Astrocyte (in vitro differentiated cells and primary cell): ENCODE data around the gene LENG1. TPM values are rescaled to one million over a fixed set of nuclear protein-coding genes. Genes with fewer than 3 reads are reported as not detected.

Experiments used
- DNase-seq: peaks from one replicate; pipeline ENCODE4 v3.0.0-alpha.2; 2010; ENCODE audit warnings: low read depth
- FAIRE-seq: peaks from 2 replicates; lab custom pipeline; 2011; peaks lifted over from hg19 to GRCh38; lab: Jason Lieb, UNC
- H2AFZ ChIP-seq: 2 replicates; pipeline ENCODE4 v1.6.0; 2012; ENCODE audit warnings: low read depth, low read length, inconsistent platforms
- H3K27ac ChIP-seq: 2 replicates; pipeline ENCODE4 v1.5.1; 2011; ENCODE audit warnings: low read depth, low read length, inconsistent platforms
- H3K27me3 ChIP-seq: 2 replicates; pipeline ENCODE4 v1.6.0; 2011; ENCODE audit warnings: low read length, inconsistent platforms; ENCODE audit not compliant: insufficient read depth
- H3K36me3 ChIP-seq: 2 replicates; pipeline ENCODE4 v1.5.1; 2011; ENCODE audit warnings: low read length, inconsistent platforms; ENCODE audit not compliant: insufficient read depth
- H3K4me1 ChIP-seq: 2 replicates; pipeline ENCODE4 v1.5.1; 2011; ENCODE audit warnings: low read length, inconsistent platforms; ENCODE audit not compliant: insufficient read depth
- H3K4me2 ChIP-seq: 2 replicates; pipeline ENCODE4 v1.6.0; 2012; ENCODE audit warnings: low read length, inconsistent platforms
- H3K4me3 ChIP-seq: 2 replicates; pipeline ENCODE4 v1.5.1; 2011; ENCODE audit warnings: low read depth, mild to moderate bottlenecking, low read length, inconsistent platforms; ENCODE audit not compliant: insufficient read depth
- H3K79me2 ChIP-seq: 2 replicates; pipeline ENCODE4 v1.6.0; 2012; ENCODE audit warnings: mild to moderate bottlenecking, low read length, inconsistent platforms; ENCODE audit not compliant: insufficient read depth
- H3K9ac ChIP-seq: 2 replicates; pipeline ENCODE4 v1.6.0; 2012; ENCODE audit warnings: mild to moderate bottlenecking, low read length, inconsistent platforms
- H3K9me3 ChIP-seq: 2 replicates; pipeline ENCODE4 v1.5.1; 2012; ENCODE audit warnings: low read depth, mild to moderate bottlenecking, low read length, inconsistent platforms; ENCODE audit not compliant: insufficient read depth
- H4K20me1 ChIP-seq: 2 replicates; pipeline ENCODE4 v1.6.0; 2012; ENCODE audit warnings: low read length, inconsistent platforms; ENCODE audit not compliant: insufficient read depth
- H3K27ac Mint-ChIP-seq: one replicate; pipeline ENCODE4 v1.8.0; 2021; ENCODE audit warnings: mild to moderate bottlenecking, mixed read lengths; ENCODE audit not compliant: unreplicated experiment
- H3K27me3 Mint-ChIP-seq: one replicate; pipeline ENCODE4 v1.8.0; 2021; ENCODE audit warnings: low read depth, mixed read lengths; ENCODE audit not compliant: unreplicated experiment
- H3K36me3 Mint-ChIP-seq: one replicate; pipeline ENCODE4 v1.8.0; 2021; ENCODE audit warnings: low read depth, mixed read lengths; ENCODE audit not compliant: unreplicated experiment
- H3K4me1 Mint-ChIP-seq: one replicate; pipeline ENCODE4 v1.8.0; 2021; ENCODE audit warnings: low read depth, mixed read lengths; ENCODE audit not compliant: unreplicated experiment
- H3K4me3 Mint-ChIP-seq: one replicate; pipeline ENCODE4 v1.8.0; 2021; ENCODE audit warnings: mild to moderate bottlenecking, moderate library complexity, mixed read lengths; ENCODE audit not compliant: unreplicated experiment
- H3K9me3 Mint-ChIP-seq: one replicate; pipeline ENCODE4 v1.8.0; 2021; ENCODE audit warnings: mild to moderate bottlenecking, mixed read lengths; ENCODE audit not compliant: unreplicated experiment
- CTCF ChIP-seq: IDR thresholded peaks from 2 replicates; pipeline ENCODE4 v1.5.1; 2011; ENCODE audit warnings: low read depth, mild to moderate bottlenecking, inconsistent platforms, low read length, moderate library complexity; ENCODE audit not compliant: insufficient read depth
- EZH2 ChIP-seq: IDR thresholded peaks from 2 replicates; pipeline ENCODE4 v1.6.1; 2012; ENCODE audit warnings: mild to moderate bottlenecking, low read length, inconsistent platforms; ENCODE audit not compliant: insufficient read depth
- total RNA-seq: library from RNA; stranded (reverse); gene quantifications from 2 replicates; pipeline ENCODE4 v1.2.1, GENCODE V29; 2021

Gene LENG1
- total RNA-seq, 1 donor from 2014 or later: 4.8 TPM

GRCh38 chr19:54145541-54146158 is 13.9 kb downstream of the LENG1 start:
- FAIRE-seq: no peak
- Histone ChIP-seq H3K4me2 (no peak overlapping the region), H3K79me2 (peaks cover 36% of the 10 kb centered on the region), H3K4me1 (peaks cover 8% of the 10 kb centered on the region), H3K4me3 (no peak overlapping the region), H3K27ac (no peak overlapping the region), H4K20me1 (peaks cover 74% of the 10 kb centered on the region), H3K9ac (no peak overlapping the region), H3K36me3 (peaks cover 45% of the 10 kb centered on the region), H3K9me3 (no peaks in the 10 kb centered on the region), H3K27me3 (no peaks in the 10 kb centered on the region), H2AFZ (no peak overlapping the region)
- Mint-ChIP-seq H3K9me3 (no peaks in the 10 kb centered on the region), H3K36me3 (peaks cover 34% of the 10 kb centered on the region), H3K4me3 (no peak overlapping the region), H3K27ac (no peak overlapping the region), H3K4me1 (peaks cover 13% of the 10 kb centered on the region), H3K27me3 (no peaks in the 10 kb centered on the region)
- DNase-seq: no peak
- TF ChIP-seq CTCF (no peak), EZH2 (no peak)

GRCh38 chr19:54142166-54142780 is 17.2 kb downstream of the LENG1 start:
- Histone ChIP-seq H3K9ac (peak overlapping the region; percentile 60), H3K27ac (peak overlapping the region; percentile 10), H2AFZ (no peak overlapping the region), H3K27me3 (no peaks in the 10 kb centered on the region), H3K9me3 (no peaks in the 10 kb centered on the region), H4K20me1 (peaks cover 77% of the 10 kb centered on the region), H3K4me2 (peak overlapping the region; percentile 60), H3K4me3 (no peak overlapping the region), H3K4me1 (peaks cover 16% of the 10 kb centered on the region), H3K36me3 (peaks cover 36% of the 10 kb centered on the region), H3K79me2 (peaks cover 67% of the 10 kb centered on the region)
- no peak for FAIRE-seq
- H3K36me3 Mint-ChIP-seq: peaks cover 26% of the 10 kb centered on the region
- no peak overlapping the region for H3K4me3 Mint-ChIP-seq
- no peak overlapping the region for H3K27ac Mint-ChIP-seq
- no peaks in the 10 kb centered on the region for H3K9me3 Mint-ChIP-seq
- H3K4me1 Mint-ChIP-seq: peaks cover 20% of the 10 kb centered on the region
- no peaks in the 10 kb centered on the region for H3K27me3 Mint-ChIP-seq
- DNase-seq: peak; percentile 6
- no peak for TF ChIP-seq EZH2
- TF ChIP-seq CTCF: no peak

- Histone ChIP-seq H3K4me1 (peaks cover 16% of the 10 kb centered on the region), H3K79me2 (peaks cover 67% of the 10 kb centered on the region), H3K27ac (no peak overlapping the region), H2AFZ (no peak overlapping the region), H3K9ac (no peak overlapping the region), H3K9me3 (no peaks in the 10 kb centered on the region), H3K4me3 (no peak overlapping the region), H3K36me3 (peaks cover 28% of the 10 kb centered on the region), H3K27me3 (no peaks in the 10 kb centered on the region), H3K4me2 (no peak overlapping the region), H4K20me1 (peaks cover 68% of the 10 kb centered on the region)
- peaks cover 23% of the 10 kb centered on the region for H3K36me3 Mint-ChIP-seq
- H3K9me3 Mint-ChIP-seq: no peaks in the 10 kb centered on the region
- H3K27me3 Mint-ChIP-seq: no peaks in the 10 kb centered on the region
- H3K4me3 Mint-ChIP-seq: no peak overlapping the region
- DNase-seq: no peak
- no peak for TF ChIP-seq CTCF
- TF ChIP-seq EZH2: no peak
- H3K27ac Mint-ChIP-seq: no peak overlapping the region
- no peak for FAIRE-seq
- peaks cover 20% of the 10 kb centered on the region for H3K4me1 Mint-ChIP-seq
Measured at GRCh38 chr19:54141356-54141755, 18.2 kb downstream of the LENG1 start.
